Left lobe of liver (tissue), 2 donors: ENCODE data around the gene PSMD3. TPM values are rescaled to one million over a fixed set of nuclear protein-coding genes. Genes with fewer than 3 reads are reported as not detected.
A peak's percentile ranks its signal among the peaks of the same experiment; 100 is the strongest.

Experiments used
- ATAC-seq: fragments of 200-7000 bp; cut with Tn5 transposase; one replicate; pipeline ENCODE4 v1.9.1; 2020; ENCODE audit warnings: mild to moderate bottlenecking, moderate library complexity
- DNase-seq: peaks from one replicate; pipeline ENCODE4 v3.0.0-alpha.2; 2020; ENCODE audit warnings: low spot score
- total RNA-seq: library from RNA; stranded (reverse); gene quantifications from one replicate; pipeline ENCODE4 v1.2.1, GENCODE V29; 2021
- donor health status: DM: no; HTN: no; CAD: no; lungs with moderate emphysema.
- donor health status: DM: no; HTN: yes; CAD: no.

The PSMD3 gene
- total RNA-seq, 1 donor from 2014 or later: 52.4 TPM

- no peak for ATAC-seq
- DNase-seq: no peak
Observed at GRCh38 chr17:40019140-40019991, 38.8 kb downstream of the PSMD3 start.

- ATAC-seq (no peak), DNase-seq (no peak)
Observed at GRCh38 chr17:40020146-40020545, 39.5 kb downstream of the PSMD3 start.

- no peak for DNase-seq
- no peak for ATAC-seq
Observed at GRCh38 chr17:40021451-40021971, 40.9 kb downstream of the PSMD3 start.

- ATAC-seq (no peak), DNase-seq (no peak)
Observed at GRCh38 chr17:40022497-40022896, 41.9 kb downstream of the PSMD3 start.

- ATAC-seq (no peak), DNase-seq (no peak)
Observed at GRCh38 chr17:40022961-40023541, 42.4 kb downstream of the PSMD3 start.

GRCh38 chr17:40023590-40024292 is 43.1 kb downstream of the PSMD3 start:
- DNase-seq (no peak), ATAC-seq (no peak)

- DNase-seq (no peak), ATAC-seq (no peak)
Observed at GRCh38 chr17:40024901-40025300, 44.3 kb downstream of the PSMD3 start.

GRCh38 chr17:40025559-40025958 is 45.0 kb downstream of the PSMD3 start:
- ATAC-seq (no peak), DNase-seq (no peak)

- DNase-seq: no peak
Observed at GRCh38 chr17:40025991-40026815, 45.6 kb downstream of the PSMD3 start.

GRCh38 chr17:40026816-40027613 is 46.4 kb downstream of the PSMD3 start:
- ATAC-seq (peak; percentile 96), DNase-seq (peak; percentile 82)

More at GRCh38 chr17:40025991-40026815, 45.6 kb downstream of the PSMD3 start:
- peak; percentile 33 for ATAC-seq

GRCh38 chr17:40027614-40028012 is 47.0 kb downstream of the PSMD3 start:
- DNase-seq (no peak), ATAC-seq (no peak)

- ATAC-seq: no peak
- no peak for DNase-seq
Observed at GRCh38 chr17:40028595-40028994, 48.0 kb downstream of the PSMD3 start.

GRCh38 chr17:40031706-40032105 is 51.1 kb downstream of the PSMD3 start:
- ATAC-seq (no peak), DNase-seq (no peak)

- peak; percentile 95 for DNase-seq
- ATAC-seq: peak; percentile 93
Observed at GRCh38 chr17:40032322-40033320, 52.0 kb downstream of the PSMD3 start.

- ATAC-seq (no peak), DNase-seq (no peak)
Observed at GRCh38 chr17:40033339-40033738, 52.7 kb downstream of the PSMD3 start.

- DNase-seq: no peak
- ATAC-seq: no peak
Observed at GRCh38 chr17:40034426-40035161, 54.0 kb downstream of the PSMD3 start.

GRCh38 chr17:40035162-40035559 is 54.6 kb downstream of the PSMD3 start:
- no peak for ATAC-seq
- DNase-seq: no peak
